Germinal center (tissue), 1 donor: ENCODE results near the gene VKORC1.
"Not testable (repeated sequence)": the region's sequence is repeated elsewhere in the genome, so short reads cannot be mapped to it uniquely, and the experiment has no call there.

Experiments used
- DNase-seq: peaks from one replicate; pipeline ENCODE4 v3.0.0; 2012; ENCODE audit warnings: mixed read lengths, low spot score

Gene VKORC1

GRCh38 chr16:31107465-31107867 lies 12.9 kb upstream of the VKORC1 start:
- no peak for DNase-seq

- no peak for DNase-seq
Observed at GRCh38 chr16:31106509-31107464, 12.2 kb upstream of the VKORC1 start.

GRCh38 chr16:31105677-31106213 lies 11.1 kb upstream of the VKORC1 start:
- DNase-seq, result peak; percentile 85

- DNase-seq, result not testable (repeated sequence)
Observed at GRCh38 chr16:31100876-31101641, 6.5 kb upstream of the VKORC1 start.

GRCh38 chr16:31099860-31100638 lies 5.5 kb upstream of the VKORC1 start:
- DNase-seq, result no peak

GRCh38 chr16:31094088-31094423 lies 541 bp downstream of the VKORC1 start:
- no peak for DNase-seq

GRCh38 chr16:31093132-31093703 lies 1.4 kb downstream of the VKORC1 start:
- no peak for DNase-seq

GRCh38 chr16:31092330-31092729 lies 2.3 kb downstream of the VKORC1 start:
- DNase-seq, result no peak

- DNase-seq, result no peak
Observed at GRCh38 chr16:31090540-31090939, 4.1 kb downstream of the VKORC1 start.

- DNase-seq, result no peak
Observed at GRCh38 chr16:31089199-31089598, 5.4 kb downstream of the VKORC1 start.

- no peak for DNase-seq
Observed at GRCh38 chr16:31088459-31089183, 6.0 kb downstream of the VKORC1 start, which contains the start of gene PRSS53. Gene PRSS53, minus strand, starts transcription at chr16:31088943. Its CDS starts 134 bp downstream, at chr16:31088809.

- DNase-seq, result no peak
Observed at GRCh38 chr16:31087971-31088370, 6.6 kb downstream of the VKORC1 start.

- no peak for DNase-seq
Observed at GRCh38 chr16:31087481-31087880, 7.1 kb downstream of the VKORC1 start.

GRCh38 chr16:31086629-31086906 lies 8.0 kb downstream of the VKORC1 start:
- no peak for DNase-seq

GRCh38 chr16:31085873-31086628 lies 8.5 kb downstream of the VKORC1 start:
- DNase-seq, result no peak

GRCh38 chr16:31085411-31085810 lies 9.2 kb downstream of the VKORC1 start:
- no peak for DNase-seq

GRCh38 chr16:31084584-31085302 lies 9.9 kb downstream of the VKORC1 start:
- DNase-seq, result no peak

GRCh38 chr16:31083981-31084380 lies 10.6 kb downstream of the VKORC1 start:
- no peak for DNase-seq

- no peak for DNase-seq
Observed at GRCh38 chr16:31083556-31083955, 11.0 kb downstream of the VKORC1 start.

GRCh38 chr16:31083081-31083480 lies 11.5 kb downstream of the VKORC1 start:
- DNase-seq, result no peak
